PC-3 (cell line): ENCODE data around the gene C11orf21.

Experiments used
- EZH2 ChIP-seq: fragments of 300-600 bp; sonication (generic); IDR thresholded peaks from one replicate; pipeline ENCODE4 v1.6.1; 2017; ENCODE audit warnings: antibody characterized with exemption, mild to moderate bottlenecking, low read length; ENCODE audit not compliant: unreplicated experiment
- EZH2phosphoT487 ChIP-seq: fragments of 300-600 bp; sonication (generic); IDR thresholded peaks from 2 replicates; pipeline ENCODE4 v1.6.1; 2018; ENCODE audit warnings: mild to moderate bottlenecking, antibody characterized with exemption, low read length, borderline replicate concordance
- TF ChIP-seq, protein P1 (sequence below): fragments of 300-600 bp; sonication (generic); conservative IDR thresholded peaks from 2 replicates; pipeline ENCODE4 v1.5.1; 2017; ENCODE audit warnings: antibody characterized with exemption, low read depth, mild to moderate bottlenecking, low read length

GRCh38 chr11:2269601-2270321 lies 32.0 kb downstream of the C11orf21 start:
- TF ChIP-seq, protein P1, sequence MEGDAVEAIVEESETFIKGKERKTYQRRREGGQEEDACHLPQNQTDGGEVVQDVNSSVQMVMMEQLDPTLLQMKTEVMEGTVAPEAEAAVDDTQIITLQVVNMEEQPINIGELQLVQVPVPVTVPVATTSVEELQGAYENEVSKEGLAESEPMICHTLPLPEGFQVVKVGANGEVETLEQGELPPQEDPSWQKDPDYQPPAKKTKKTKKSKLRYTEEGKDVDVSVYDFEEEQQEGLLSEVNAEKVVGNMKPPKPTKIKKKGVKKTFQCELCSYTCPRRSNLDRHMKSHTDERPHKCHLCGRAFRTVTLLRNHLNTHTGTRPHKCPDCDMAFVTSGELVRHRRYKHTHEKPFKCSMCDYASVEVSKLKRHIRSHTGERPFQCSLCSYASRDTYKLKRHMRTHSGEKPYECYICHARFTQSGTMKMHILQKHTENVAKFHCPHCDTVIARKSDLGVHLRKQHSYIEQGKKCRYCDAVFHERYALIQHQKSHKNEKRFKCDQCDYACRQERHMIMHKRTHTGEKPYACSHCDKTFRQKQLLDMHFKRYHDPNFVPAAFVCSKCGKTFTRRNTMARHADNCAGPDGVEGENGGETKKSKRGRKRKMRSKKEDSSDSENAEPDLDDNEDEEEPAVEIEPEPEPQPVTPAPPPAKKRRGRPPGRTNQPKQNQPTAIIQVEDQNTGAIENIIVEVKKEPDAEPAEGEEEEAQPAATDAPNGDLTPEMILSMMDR, result no peak
- no peak for TF ChIP-seq EZH2phosphoT487
- no peak for TF ChIP-seq EZH2
